Breast epithelium (tissue), 4 donors: Measurements from ENCODE around the gene HOOK1. TPM values are rescaled to one million over a fixed set of nuclear protein-coding genes. Genes with fewer than 3 reads are reported as not detected.
A peak's percentile ranks its signal among the peaks of the same experiment; 100 is the strongest.
"Not testable (repeated sequence)": the region's sequence is repeated elsewhere in the genome, so short reads cannot be mapped to it uniquely, and the experiment has no call there.

Experiments
- DNase-seq, 2 donors: peaks; one replicate each; pipeline ENCODE4 v3.0.0-alpha.2; 2019; ENCODE audit warnings: low spot score in 2 of 2
- H3K27ac ChIP-seq, 2 donors: fragments of 200-600 bp; sonication (generic) in 1 of 2; one replicate each; pipeline ENCODE4 v1.5.1; 2016 to 2019; ENCODE audit warnings: mild to moderate bottlenecking in 1 of 2
- H3K27me3 ChIP-seq, 2 donors: fragments of 200-600 bp; sonication (generic) in 1 of 2; one replicate each; pipeline versions ENCODE4 v1.5.1 to v1.6.0; 2017 to 2019; ENCODE audit warnings: control low read depth in 1 of 2, mild to moderate bottlenecking in 1 of 2
- H3K36me3 ChIP-seq: fragments of 200-600 bp; one replicate; pipeline ENCODE4 v1.5.1; 2019
- H3K4me1 ChIP-seq, 2 donors: fragments of 200-600 bp; sonication (generic); one replicate each; pipeline ENCODE4 v1.5.1; 2016 to 2019; ENCODE audit warnings: control low read depth in 1 of 2
- H3K4me3 ChIP-seq, 3 donors: fragments of 200-600 bp; sonication (generic); 1 replicate in 2 of 3; 2 replicates in 1 of 3; pipeline ENCODE4 v1.5.1; 2016 to 2019; ENCODE audit warnings: mild to moderate bottlenecking in 3 of 3, moderate library complexity in 2 of 3
- H3K9me3 ChIP-seq, 2 donors: fragments of 200-600 bp; sonication (generic) in 1 of 2; one replicate each; pipeline ENCODE4 v1.5.1; 2016 to 2019; ENCODE audit warnings: control low read depth in 1 of 2
- POLR2A ChIP-seq: fragments of 450-650 bp; IDR thresholded peaks from one replicate; pipeline ENCODE4 v1.6.1; 2016; ENCODE audit warnings: antibody characterized with exemption, mild to moderate bottlenecking, moderate library complexity
- POLR2AphosphoS5 ChIP-seq, 3 donors: sonication (generic); formaldehyde crosslinking; IDR thresholded peaks; one replicate each; pipeline ENCODE4 v1.6.1; 2017; ENCODE audit warnings: antibody characterized with exemption in 3 of 3
- intact Hi-C: fragments of 100-400 bp; cut with DNase I; formaldehyde crosslinking; loops from one replicate; pipeline ENCODE4 v1.15.1; 2023; ENCODE audit warnings: low total_unique reads
- total RNA-seq, 3 donors: library from RNA; depleted of rRNA; stranded (reverse); fragments of >200 nt; gene quantifications; one replicate each; pipeline ENCODE4 v1.1.0, GENCODE V29; 2016
- TF ChIP-seq, protein P1 (sequence below), 3 donors: fragments of 450-650 bp; IDR thresholded peaks; one replicate each; pipeline ENCODE4 v1.5.1; 2016 to 2017; ENCODE audit warnings: antibody characterized with exemption in 3 of 3, mild to moderate bottlenecking in 3 of 3, moderate library complexity in 3 of 3

The HOOK1 gene
- total RNA-seq, 3 donors from 2014 or later, result 0.16 to 33.7 (median 12.5) TPM

DNA sequence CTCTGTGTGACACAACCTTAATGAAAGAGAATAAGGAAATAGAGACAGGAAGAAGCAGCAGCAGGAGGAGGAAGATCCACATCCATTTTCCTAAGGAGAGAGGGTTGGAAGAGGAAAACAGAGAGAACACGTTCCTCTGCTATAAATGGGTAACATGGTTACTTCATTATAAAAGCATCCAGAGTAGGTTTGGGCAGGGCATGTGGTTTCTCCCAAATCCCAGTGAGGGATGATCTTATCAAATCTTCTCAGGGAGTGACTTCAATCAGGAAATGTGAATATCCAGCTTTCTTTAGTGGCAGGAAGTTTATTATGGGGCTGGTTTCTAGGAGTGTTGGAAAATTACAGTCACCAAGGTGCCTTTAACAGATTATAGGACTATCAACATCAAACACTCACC lies 100.8 kb downstream of the HOOK1 start:
- Histone ChIP-seq H3K36me3 (no peaks in the 10 kb centered on the region), H3K27ac (no peak overlapping the region), H3K4me3 (no peak overlapping the region), H3K27me3 (no peaks in the 10 kb centered on the region), H3K4me1 (no peaks in the 10 kb centered on the region), H3K9me3 (no peaks in the 10 kb centered on the region)
- no peak for TF ChIP-seq POLR2A
- no peak for TF ChIP-seq POLR2AphosphoS5 (IDR thresholded peaks at IDR 0.05)
- TF ChIP-seq, protein P1, sequence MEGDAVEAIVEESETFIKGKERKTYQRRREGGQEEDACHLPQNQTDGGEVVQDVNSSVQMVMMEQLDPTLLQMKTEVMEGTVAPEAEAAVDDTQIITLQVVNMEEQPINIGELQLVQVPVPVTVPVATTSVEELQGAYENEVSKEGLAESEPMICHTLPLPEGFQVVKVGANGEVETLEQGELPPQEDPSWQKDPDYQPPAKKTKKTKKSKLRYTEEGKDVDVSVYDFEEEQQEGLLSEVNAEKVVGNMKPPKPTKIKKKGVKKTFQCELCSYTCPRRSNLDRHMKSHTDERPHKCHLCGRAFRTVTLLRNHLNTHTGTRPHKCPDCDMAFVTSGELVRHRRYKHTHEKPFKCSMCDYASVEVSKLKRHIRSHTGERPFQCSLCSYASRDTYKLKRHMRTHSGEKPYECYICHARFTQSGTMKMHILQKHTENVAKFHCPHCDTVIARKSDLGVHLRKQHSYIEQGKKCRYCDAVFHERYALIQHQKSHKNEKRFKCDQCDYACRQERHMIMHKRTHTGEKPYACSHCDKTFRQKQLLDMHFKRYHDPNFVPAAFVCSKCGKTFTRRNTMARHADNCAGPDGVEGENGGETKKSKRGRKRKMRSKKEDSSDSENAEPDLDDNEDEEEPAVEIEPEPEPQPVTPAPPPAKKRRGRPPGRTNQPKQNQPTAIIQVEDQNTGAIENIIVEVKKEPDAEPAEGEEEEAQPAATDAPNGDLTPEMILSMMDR (IDR thresholded peaks at IDR 0.05), result no peak
- intact Hi-C loops, result loop anchor here (10.0 kb wide), 1 partner anchor 1849 kb away; no protein-coding TSS in a partner anchor
- no peak for DNase-seq

DNA sequence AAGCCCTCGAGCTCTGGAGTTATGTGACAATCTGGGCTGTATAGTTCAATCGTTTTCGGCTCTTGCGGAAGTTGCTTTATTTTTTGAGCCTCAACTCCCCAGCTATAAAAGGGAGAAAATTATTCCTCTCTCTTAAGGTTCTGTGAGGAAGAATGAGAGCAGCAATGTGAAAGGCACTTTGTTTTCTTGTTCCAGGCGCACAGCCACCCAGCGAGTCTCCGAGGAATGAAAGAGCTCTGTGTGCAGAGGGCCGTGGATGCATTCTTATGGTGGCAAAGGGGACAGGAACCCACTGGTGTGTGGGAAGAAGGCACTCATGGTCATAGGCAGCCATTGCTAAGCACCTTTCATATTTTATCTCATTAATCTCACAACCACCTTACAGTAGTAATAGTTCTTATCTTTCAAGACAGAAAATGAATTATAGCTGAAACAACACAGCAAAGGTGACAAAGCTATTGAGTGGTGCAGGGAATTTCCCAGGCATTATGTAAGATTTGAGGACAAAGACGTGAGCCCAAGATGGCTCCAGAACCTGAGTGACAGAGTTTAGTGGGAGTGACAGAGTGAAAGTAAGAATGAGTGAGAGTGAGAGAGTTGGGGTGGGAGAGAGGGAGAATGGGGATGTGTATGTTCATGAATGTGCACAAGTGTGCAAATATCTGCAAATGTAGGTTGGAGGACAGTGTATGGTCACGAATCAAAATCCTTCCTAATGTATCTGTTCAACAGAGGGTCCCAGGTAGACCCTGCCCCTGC lies 102.5 kb downstream of the HOOK1 start:
- Histone ChIP-seq H3K27me3 (no peaks in the 10 kb centered on the region), H3K4me3 (peak overlapping the region in 2 of 3 donors; percentile 1 to 11), H3K27ac (peak overlapping the region; percentile 13 to 66), H3K4me1 (no peaks in the 10 kb centered on the region), H3K36me3 (no peaks in the 10 kb centered on the region), H3K9me3 (no peaks in the 10 kb centered on the region)
- DNase-seq, result no peak
- TF ChIP-seq, protein P1 (IDR thresholded peaks at IDR 0.05), result no peak
- TF ChIP-seq POLR2AphosphoS5 (IDR thresholded peaks at IDR 0.05), result no peak
- no peak for TF ChIP-seq POLR2A
- intact Hi-C loops, result loop anchor here (10.0 kb wide), 1 partner anchor 1848 kb away; no protein-coding TSS in a partner anchor

DNA sequence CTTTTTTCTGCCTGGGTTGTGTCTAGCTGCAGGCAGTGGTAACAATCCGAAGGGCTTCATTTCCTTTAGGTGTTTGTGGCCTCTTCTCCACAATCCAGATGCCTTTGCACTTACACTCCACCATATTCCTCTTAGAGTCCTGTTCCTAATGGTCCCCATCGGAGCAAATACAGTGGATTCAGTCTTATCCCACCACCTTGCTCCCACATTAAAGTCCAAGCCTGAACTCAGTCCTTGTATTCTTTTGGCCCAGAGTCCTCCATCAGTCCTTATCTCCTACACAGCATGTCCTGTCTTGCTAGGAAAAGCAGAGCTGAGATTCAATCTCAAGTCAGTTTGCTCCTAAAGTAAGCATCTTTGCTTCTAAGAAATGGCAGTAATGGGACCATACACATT lies 103.0 kb downstream of the HOOK1 start:
- TF ChIP-seq, protein P1 (IDR thresholded peaks at IDR 0.05), result no peak
- TF ChIP-seq POLR2AphosphoS5 (IDR thresholded peaks at IDR 0.05), result no peak
- no peak for TF ChIP-seq POLR2A
- Histone ChIP-seq H3K9me3 (no peaks in the 10 kb centered on the region), H3K4me1 (no peaks in the 10 kb centered on the region), H3K27me3 (no peaks in the 10 kb centered on the region), H3K4me3 (no peak overlapping the region), H3K36me3 (no peaks in the 10 kb centered on the region), H3K27ac (peak overlapping the region in 1 of 2 donors; percentile 66)
- DNase-seq, result no peak
- intact Hi-C loops, result loop anchor here (10.0 kb wide), 1 partner anchor 1847 kb away; no protein-coding TSS in a partner anchor

DNA sequence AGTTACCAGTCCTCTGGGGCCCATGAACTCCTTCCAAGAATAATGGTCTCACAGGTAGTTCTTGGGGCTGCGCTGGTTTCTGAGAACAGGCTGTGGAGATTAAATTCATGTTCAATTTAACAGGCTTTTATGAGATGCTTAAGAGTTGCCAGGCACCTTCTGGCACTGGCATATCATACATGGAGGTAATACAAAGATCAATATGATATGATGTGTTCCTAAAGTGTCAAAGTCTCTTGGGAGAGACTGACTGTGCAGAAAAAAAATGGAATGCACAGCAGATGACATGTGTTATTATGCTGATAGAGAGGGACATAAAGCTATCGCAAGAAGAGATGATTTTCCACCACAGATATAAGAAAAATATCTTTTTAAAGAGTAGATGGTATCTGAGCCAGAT lies 105.0 kb downstream of the HOOK1 start:
- intact Hi-C loops, result loop anchor here (10.0 kb wide), 1 partner anchor 1845 kb away; no protein-coding TSS in a partner anchor
- H3K27ac ChIP-seq, result no peak overlapping the region
- TF ChIP-seq POLR2A (no peak), POLR2AphosphoS5 (IDR thresholded peaks at IDR 0.05) (no peak)
- TF ChIP-seq, protein P1 (IDR thresholded peaks at IDR 0.05), result no peak

DNA sequence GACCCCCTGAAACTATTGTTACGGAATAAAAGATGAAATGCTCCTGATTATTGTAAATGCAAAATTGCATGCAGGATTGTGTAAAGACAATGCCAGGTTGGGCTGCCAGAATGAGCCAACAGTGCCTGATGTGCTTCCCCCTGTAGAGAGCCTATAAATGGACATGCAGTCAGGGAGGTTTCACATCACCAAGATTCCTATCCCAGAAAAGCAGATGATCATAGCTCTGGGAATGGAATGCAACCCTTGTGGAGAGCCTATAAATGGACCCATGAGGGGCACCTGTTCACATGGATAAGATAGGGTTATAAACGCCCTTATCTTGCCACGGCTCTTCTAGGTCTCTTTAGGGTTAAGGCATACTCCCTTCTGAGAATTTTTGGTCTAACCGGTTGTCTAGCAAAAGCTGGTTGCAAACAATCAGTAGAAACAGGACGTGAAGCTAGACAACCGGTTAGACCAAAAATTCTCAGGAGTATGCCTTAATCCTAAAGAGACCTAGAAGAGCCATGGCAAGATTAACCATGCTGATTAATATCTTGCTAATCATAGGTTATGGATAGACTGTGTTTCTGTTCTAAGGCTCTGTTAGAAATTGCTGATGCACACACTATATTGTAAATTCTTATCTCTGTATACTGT lies 106.6 kb downstream of the HOOK1 start:
- H3K36me3 ChIP-seq, H3K4me3 ChIP-seq, H3K9me3 ChIP-seq, H3K27ac ChIP-seq, DNase-seq, intact Hi-C loops, H3K27me3 ChIP-seq, H3K4me1 ChIP-seq: not testable (repeated sequence)

More for the DNA sequence above, 105.0 kb downstream of the HOOK1 start:
- no peak overlapping the region for H3K4me3 ChIP-seq
- H3K4me1 ChIP-seq, result no peaks in the 10 kb centered on the region
- no peaks in the 10 kb centered on the region for H3K36me3 ChIP-seq
- H3K27me3 ChIP-seq, result no peaks in the 10 kb centered on the region
- no peaks in the 10 kb centered on the region for H3K9me3 ChIP-seq
- no peak for DNase-seq
